ENCODE measurements around the gene DLG2.

Gene DLG2

GRCh38 chr11:84763931-84764330 lies 863.2 kb downstream of the DLG2 start:
- no peak for DNase-seq (ENCODE audit: low spot score)

DNA sequence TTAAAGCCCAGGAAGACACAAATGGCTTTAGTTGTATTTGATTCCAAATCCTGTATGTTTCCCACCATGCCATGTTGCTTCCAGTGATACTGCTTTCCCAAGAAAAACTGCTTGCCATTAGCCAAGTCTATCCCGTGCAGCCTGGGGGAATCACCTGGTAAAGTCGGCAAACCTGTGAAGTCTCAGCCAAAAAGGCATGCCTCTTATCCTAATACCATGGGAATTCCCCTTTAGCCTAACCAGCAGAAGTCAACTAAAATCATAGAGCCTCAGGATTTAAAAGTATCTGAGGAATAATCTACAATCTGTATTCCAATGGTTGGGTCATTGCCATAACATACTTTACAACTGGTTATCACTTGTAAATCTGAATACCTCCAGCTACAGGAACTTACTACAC lies 869.4 kb downstream of the DLG2 start:
- DNase-seq (ENCODE audit: low spot score): no peak

DNA sequence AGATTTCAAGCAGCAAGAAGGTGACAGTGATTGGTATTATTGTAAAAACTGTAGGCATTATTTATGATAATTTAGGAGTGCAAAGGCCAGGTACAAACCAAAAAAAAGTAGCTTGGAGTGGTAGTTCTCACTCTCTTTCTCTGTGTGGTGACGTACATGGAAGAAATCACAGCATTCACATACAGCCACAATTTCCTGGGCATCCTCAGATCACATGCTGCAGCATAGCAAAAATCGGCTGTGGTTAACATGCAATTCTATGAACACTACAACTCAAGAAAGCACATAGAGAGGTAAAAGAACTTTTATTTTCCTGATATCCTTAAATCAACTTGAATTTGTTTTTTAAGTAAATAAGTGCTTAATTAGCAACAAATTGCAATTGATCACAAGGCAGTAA lies 875.8 kb downstream of the DLG2 start:
- no peak for DNase-seq (ENCODE audit: low spot score)

GRCh38 chr11:84747871-84748270 lies 879.3 kb downstream of the DLG2 start:
- no peak for DNase-seq (ENCODE audit: low spot score)

DNA sequence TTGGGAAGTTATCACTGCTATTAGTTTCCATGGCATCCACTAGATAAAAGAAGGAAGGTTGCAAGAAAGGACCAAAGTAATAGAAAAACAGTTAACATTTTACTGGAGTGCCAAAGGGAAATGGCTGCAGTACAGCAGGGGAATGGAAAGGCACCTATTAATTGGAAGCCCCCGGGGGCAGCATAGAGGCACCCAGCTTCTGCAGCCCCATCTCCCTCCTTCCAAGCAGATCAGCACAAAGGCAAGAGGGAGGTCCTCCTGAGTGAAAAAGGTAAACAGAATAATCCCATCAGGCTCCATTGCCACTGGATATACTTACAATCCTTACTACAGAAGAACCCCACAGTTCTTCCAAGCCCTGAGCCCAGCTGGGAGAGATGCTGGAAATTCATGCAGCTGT lies 887.1 kb downstream of the DLG2 start:
- DNase-seq (ENCODE audit: low spot score): no peak

- no peak for DNase-seq (ENCODE audit: low spot score)
These were observed 902.9 kb downstream of the DLG2 start for GRCh38 chr11:84724256-84724655.

GRCh38 chr11:84722583-84723108 lies 904.5 kb downstream of the DLG2 start:
- no peak for DNase-seq (ENCODE audit: low spot score)

GRCh38 chr11:84721561-84721961 lies 905.6 kb downstream of the DLG2 start:
- no peak for DNase-seq (ENCODE audit: low spot score)

DNA sequence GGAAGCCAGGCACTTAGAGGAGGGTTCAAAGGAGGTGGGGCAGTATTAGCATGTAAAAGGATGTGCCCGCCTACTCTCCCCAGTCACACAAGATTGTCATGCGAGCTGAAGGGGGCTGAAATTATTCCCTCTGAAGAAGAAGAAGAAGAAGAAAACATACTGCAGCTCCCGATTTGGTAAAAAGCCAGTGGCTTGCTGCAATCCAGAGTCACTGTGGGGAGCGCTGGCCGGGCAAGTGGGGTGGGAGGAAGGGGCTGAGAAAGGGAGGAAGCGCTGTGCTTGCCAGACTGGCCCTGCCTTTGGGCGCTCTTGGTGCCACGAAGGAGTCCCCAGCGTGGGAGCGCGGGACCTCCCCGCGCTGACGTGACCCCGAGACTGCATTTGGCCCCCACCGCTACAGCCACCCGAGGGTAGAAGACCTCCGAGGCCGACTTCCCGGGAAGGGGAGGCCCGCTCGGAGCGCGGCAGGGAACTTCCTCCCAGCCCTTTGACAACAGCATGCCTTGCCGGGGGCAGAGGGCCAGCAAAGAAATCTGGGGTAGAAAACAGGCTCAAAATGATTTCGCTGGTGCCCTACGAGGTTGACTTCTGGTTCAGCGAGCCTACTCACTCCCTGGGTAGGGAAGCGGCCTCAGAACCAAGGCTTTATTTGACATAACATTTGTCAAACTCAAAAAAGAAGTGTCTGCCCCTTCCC lies 906.3 kb downstream of the DLG2 start:
- DNase-seq (ENCODE audit: low spot score): no peak

GRCh38 chr11:84719935-84720577 lies 907.1 kb downstream of the DLG2 start:
- DNase-seq (ENCODE audit: low spot score): no peak

- peak; percentile 10 for DNase-seq (ENCODE audit: low spot score)
These were observed 912.8 kb downstream of the DLG2 start for GRCh38 chr11:84714316-84714780.

DNA sequence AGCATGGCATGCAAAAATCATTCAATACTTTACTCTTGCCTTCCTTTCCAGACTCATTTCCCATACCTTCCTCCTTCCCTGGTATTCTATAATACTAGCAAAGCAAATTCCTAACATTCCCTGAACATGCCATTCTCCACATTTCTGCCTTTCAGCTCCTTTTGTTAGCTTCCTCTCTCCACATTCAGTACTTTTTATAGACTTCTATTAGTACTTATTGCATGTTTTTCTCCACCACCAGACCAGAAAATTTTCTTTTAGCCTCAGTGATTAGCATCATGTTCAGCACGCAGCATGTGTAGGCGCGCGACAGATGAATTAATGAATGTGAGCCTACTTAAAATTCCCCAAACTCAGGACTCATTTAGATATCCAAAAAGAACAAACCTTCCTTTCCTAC lies 935.3 kb downstream of the DLG2 start:
- no peak for DNase-seq (ENCODE audit: low spot score)

DNA sequence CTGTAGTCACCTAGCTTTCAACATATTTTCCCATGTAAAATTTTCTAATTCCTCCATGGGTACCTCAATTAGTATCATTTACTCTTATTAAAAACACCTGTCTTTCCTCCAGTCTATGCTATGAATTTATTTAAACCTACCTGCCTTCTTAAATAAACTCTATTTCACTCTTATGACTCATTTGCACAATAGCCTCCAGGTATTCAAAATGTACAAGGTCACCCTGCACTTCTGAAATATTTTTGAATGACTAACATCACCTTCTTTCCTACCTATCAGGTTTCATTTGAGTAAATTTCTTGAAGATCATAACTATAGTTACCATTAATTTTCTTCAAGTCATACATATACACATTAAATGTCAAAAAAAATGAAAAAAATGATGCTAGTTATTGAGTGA lies 939.7 kb downstream of the DLG2 start:
- no peak for DNase-seq (ENCODE audit: low spot score)

- no peak for DNase-seq (ENCODE audit: low spot score)
These were observed 940.4 kb downstream of the DLG2 start for GRCh38 chr11:84686716-84687115.

DNA sequence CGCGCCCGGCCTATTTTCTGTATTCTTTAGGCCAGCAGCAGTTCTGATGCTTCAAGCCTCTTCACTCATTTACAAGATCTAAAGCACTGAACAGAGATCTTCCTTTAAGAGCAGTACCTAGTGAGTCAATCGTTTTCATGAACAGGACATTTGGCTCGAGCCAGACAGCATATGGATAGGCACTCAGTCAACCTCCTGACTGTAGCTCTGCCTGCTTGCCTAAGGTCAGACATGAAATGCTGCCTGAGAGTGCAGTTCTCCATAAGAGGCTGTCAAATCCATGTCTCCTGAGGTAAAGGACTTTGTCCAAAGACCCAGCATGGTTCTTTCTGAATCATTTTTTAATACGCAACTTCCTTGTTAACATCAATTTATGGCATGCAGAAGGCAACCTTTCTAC lies 941.2 kb downstream of the DLG2 start:
- DNase-seq (ENCODE audit: low spot score): no peak

DNA sequence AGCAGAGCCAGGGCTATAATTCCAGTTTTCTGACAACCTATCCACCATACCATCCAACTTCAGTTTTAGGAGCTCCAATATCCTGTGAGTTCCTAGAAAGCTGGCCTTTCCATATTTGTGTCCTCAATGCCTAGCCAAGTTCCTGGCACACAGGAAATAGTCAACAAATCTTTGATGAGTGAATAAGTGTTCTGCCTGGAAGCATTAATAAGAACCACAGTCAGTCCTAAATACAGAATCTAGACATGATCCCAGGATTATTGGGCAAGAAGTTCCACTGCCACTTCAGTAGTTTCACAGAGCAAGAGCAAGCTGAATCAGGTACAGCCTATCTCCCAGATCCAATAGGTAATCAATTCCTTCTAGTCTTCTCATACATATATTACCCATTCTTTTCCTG lies 942.0 kb downstream of the DLG2 start:
- no peak for DNase-seq (ENCODE audit: low spot score)

DNA sequence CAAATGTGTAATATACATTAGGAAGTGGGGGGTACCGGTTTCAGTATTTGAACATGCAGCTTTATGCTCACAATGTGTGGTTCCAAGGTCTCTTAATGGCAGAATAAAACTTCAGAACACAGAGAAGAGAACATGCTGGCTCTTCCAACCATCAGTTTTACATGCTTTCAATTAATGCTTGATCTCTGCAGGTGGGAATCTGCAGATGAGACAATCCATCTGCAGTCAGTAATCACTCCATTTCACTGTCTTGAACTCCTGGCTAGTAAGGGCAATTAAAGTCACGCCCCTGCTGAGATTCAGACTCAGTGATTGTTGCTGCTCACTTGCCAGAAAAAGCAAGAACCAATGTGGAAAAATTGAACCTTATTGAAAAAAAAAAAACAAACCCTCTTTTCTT lies 945.7 kb downstream of the DLG2 start:
- DNase-seq (ENCODE audit: low spot score): no peak

DNA sequence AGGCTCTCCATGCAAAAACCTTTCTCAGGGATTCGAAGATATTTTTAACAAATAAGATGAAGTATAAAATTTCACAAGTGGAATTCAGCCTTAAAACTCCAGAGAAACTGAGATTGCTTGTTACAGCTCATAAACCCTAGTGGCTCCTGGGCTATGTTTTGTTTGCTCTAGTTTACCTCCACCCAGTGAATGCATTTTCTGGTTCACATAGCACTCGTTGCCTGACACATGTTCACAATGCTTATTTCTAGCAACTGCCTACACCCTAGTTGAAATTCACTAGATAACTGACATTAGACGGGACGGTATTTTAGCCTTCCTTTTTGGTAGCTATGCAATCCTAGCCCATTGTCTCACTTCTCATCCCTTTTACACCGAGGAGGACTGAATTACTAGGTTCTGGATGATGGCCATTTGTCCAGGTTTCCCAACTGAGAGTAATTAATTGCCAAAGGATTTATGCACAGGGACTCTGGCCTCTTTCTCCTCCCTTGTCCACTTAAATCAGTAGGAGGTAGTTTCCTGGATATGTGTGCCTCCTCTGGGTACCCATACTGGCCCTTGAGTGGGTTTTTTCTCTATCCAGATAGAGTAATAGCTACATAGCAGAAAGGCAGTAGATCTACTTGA lies 951.6 kb downstream of the DLG2 start:
- no peak for DNase-seq (ENCODE audit: low spot score)

DNA sequence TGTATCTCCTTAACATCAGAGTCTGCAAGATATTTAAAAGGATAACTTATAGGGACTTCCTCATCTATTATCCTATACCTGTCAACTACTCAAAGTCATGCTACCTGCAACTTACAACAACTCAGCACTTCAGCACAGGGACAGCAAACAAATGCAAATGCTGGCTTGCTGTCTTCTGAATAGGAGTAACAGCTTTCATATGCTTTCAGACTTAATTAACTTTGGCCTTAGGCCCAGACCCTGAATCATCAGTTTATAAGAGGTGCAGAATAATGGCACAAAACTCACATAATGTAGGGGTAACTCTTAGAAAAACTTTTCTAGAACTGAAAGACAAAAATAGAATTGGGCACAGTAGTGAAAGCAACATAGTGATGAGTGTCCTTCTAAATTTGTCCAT lies 953.4 kb downstream of the DLG2 start:
- no peak for DNase-seq (ENCODE audit: low spot score)

DNA sequence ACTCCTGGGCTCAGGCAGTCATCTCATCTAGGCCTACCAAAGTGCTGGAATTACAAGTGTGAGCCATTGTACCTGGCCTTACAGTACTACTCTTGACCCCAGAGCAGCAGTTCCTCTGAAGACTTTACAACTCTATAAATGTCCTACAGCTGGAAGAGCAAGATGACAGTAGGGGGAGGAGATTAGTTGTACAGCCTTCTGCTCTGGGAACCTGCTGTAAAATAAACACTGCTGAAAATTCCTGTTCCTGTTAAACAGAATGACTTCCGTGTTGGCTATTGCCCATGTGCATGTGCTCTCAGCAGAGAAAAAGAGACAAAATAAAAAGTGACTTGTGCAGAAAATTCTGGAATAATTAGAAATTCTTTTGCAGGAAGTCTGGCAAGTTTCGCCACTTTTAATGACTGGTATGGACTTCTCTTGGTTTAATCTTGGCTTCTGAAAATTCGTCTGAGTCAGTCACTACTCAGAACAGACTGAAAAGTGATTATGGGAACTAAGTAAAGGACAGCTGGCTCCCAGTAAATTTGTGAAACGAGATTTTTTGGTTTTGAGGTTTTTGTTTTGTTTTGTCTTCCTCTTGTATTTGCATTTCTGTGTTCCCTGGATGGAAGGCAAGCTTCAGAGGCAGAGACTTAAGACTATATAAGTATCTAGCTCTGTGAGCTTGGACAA lies 955.7 kb downstream of the DLG2 start:
- DNase-seq (ENCODE audit: low spot score): no peak

DNA sequence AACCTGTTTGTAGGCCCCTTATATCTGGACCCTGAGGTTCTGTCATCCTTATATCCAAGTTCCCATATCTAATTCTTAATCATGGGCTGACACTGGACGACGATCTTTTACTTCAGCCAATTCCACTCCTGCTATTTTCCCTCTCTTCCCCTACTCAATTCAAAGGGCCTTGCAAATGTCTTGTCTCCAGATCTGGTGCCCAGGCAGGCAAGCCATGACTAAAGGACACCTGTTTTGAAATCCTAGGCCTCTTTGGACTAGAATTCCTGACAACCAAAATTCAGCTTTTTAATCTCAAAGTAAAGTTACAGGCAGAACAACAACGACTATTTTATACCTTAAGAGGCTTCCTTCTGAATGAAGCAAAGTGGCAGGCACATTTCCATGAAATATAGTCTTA lies 963.4 kb downstream of the DLG2 start:
- no peak for DNase-seq (ENCODE audit: low spot score)

DNA sequence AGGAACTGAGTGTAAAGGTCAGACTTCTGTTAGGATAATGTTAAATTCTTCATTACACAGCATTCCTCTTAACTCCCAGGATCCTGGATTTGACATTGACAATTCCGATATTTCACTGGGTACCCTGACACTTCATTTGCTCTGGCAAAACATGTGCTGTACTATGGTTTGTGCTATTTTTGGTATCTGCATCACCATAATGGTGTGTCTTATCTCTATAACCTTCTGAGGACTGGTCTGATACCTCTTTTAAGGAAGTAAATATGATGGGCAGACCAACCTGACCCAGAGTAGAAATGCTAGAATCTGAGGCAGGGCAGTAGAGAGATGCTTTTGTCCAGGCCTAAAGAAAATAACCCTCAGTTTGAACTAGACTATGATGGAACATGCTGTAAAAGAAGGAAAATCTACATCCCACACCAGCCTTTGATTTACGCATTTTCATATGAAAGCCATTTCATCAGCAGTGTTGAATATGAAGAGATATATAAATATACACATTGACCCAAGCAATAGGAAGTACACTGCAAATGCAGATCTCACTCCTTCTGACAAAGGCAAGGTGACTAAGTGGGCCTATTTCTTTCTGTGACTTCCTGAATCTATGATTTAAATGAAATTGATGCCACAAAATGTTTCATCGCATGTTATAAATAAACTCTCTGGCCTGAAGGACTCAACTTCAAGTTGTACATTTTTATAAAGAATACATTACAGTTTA lies 966.7 kb downstream of the DLG2 start:
- DNase-seq (ENCODE audit: low spot score): no peak

All from germinal center (tissue), 1 donor.